ENCODE data around the gene UNK.

DNA sequence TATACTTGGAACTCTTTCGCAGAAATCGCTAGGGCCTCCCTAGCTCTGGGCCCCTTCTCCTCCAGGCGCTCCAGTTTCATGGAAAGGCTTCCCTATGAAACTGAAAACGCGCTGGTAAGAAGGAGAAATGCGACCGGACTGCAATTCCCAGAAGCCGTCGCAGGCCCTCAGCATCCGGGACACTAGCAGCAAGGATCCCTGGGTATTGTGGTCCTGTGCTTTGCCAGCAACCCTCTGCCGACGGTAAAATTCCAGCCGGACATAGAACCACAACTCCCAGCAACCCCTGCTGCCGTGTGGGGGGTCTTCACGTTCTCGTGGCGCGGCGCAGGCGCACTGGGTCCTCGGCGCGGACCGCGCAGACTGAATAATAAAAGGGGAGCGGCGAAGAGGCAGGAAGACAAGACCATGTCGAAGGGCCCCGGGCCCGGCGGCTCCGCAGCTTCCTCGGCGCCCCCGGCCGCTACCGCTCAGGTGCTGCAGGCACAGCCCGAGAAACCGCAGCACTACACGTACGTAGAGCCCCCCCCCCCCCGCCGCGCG lies at the start of gene UNK:
- TF ChIP-seq MYC (IDR thresholded peaks at IDR 0.05; ENCODE audit: borderline replicate concordance, low read length) (no peak; the same call in 1 of the 2 replicates), POLR2A (IDR thresholded peaks at IDR 0.05; ENCODE audit: low read length) (no peak)
- TF ChIP-seq, protein P1, sequence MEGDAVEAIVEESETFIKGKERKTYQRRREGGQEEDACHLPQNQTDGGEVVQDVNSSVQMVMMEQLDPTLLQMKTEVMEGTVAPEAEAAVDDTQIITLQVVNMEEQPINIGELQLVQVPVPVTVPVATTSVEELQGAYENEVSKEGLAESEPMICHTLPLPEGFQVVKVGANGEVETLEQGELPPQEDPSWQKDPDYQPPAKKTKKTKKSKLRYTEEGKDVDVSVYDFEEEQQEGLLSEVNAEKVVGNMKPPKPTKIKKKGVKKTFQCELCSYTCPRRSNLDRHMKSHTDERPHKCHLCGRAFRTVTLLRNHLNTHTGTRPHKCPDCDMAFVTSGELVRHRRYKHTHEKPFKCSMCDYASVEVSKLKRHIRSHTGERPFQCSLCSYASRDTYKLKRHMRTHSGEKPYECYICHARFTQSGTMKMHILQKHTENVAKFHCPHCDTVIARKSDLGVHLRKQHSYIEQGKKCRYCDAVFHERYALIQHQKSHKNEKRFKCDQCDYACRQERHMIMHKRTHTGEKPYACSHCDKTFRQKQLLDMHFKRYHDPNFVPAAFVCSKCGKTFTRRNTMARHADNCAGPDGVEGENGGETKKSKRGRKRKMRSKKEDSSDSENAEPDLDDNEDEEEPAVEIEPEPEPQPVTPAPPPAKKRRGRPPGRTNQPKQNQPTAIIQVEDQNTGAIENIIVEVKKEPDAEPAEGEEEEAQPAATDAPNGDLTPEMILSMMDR (IDR thresholded peaks at IDR 0.05): no peak
